Vagina (tissue), 2 donors: ENCODE results near the gene ZSWIM2. TPM values are rescaled to one million over a fixed set of nuclear protein-coding genes. Genes with fewer than 3 reads are reported as not detected.

Experiments
- DNase-seq, 2 donors: peaks; one replicate each; pipeline ENCODE4 v3.0.0-alpha.2; 2017; ENCODE audit errors: extremely low spot score in 2 of 2
- H3K27ac ChIP-seq: fragments of 200-600 bp; sonication (generic); one replicate; pipeline ENCODE4 v1.5.1; 2019
- H3K27me3 ChIP-seq: fragments of 200-600 bp; sonication (generic); one replicate; pipeline ENCODE4 v1.5.1; 2019
- H3K36me3 ChIP-seq, 2 donors: fragments of 200-600 bp; sonication (generic); one replicate each; pipeline ENCODE4 v1.5.1; 2017 to 2019
- H3K4me1 ChIP-seq: fragments of 200-600 bp; sonication (generic); one replicate; pipeline ENCODE4 v1.5.1; 2019
- H3K4me3 ChIP-seq, 2 donors: fragments of 200-600 bp; sonication (generic); 1 replicate in 1 of 2; 2 replicates in 1 of 2; pipeline ENCODE4 v1.5.1; 2016 to 2019
- H3K9me3 ChIP-seq: fragments of 200-600 bp; sonication (generic); one replicate; pipeline ENCODE4 v1.5.1; 2019
- CTCF ChIP-seq, 3 experiments: fragments of 450-650 bp in 2 of 3; fragments of 200-600 bp in 1 of 3; sonication (generic) in 1 of 3; IDR thresholded peaks; one replicate each; pipeline ENCODE4 v1.5.1; 2017 to 2019; ENCODE audit warnings: antibody characterized with exemption in 3 of 3, mild to moderate bottlenecking in 2 of 3, moderate library complexity in 2 of 3
- POLR2A ChIP-seq, 2 donors: fragments of 450-650 bp; IDR thresholded peaks; one replicate each; pipeline ENCODE4 v1.6.1; 2017; ENCODE audit warnings: antibody characterized with exemption in 2 of 2, mild to moderate bottlenecking in 2 of 2, moderate library complexity in 2 of 2
- POLR2AphosphoS5 ChIP-seq, 2 donors: sonication (generic); formaldehyde crosslinking; IDR thresholded peaks; one replicate each; pipeline ENCODE4 v1.9.0; 2017; ENCODE audit warnings: antibody characterized with exemption in 2 of 2, mild to moderate bottlenecking in 2 of 2, low read depth in 1 of 2; ENCODE audit not compliant: insufficient read depth in 1 of 2
- intact Hi-C: fragments of 100-400 bp; cut with DNase I; formaldehyde crosslinking; loops from one replicate; pipeline ENCODE4 v1.15.1; 2023
- total RNA-seq: library from RNA; depleted of rRNA; stranded (reverse); fragments of >200 nt; gene quantifications from one replicate; pipeline ENCODE4 v1.2.3, GENCODE V29; 2016

Gene ZSWIM2
- total RNA-seq, 1 donor from 2014 or later: not detected

DNA sequence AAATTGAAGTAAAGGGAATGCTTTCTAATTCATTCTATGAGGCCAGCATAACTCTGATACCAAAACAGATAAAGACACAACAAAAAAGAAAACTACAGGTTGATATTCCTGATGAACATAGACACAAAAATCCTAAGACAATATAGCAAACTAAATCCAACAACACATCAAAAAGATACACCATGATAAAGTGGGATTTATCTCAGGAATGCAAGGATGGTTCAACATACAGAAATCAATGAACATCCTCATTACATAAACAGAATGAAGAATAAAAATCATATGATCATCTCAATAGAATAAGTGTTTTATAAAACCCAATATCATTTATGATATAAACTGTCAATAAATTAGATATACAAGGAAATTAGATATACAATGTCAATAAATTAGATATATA, 65.7 kb downstream of the ZSWIM2 start:
- no peak overlapping the region for H3K27ac ChIP-seq
- intact Hi-C loops: no loop called here
- no peak for DNase-seq
- TF ChIP-seq POLR2AphosphoS5 (IDR thresholded peaks at IDR 0.05; ENCODE audit: insufficient read depth in 1 of 2, low read depth in 1 of 2): no peak
- no peaks in the 10 kb centered on the region for H3K4me1 ChIP-seq
- no peaks in the 10 kb centered on the region for H3K9me3 ChIP-seq
- H3K27me3 ChIP-seq: no peaks in the 10 kb centered on the region
- no peaks in the 10 kb centered on the region for H3K36me3 ChIP-seq
- H3K4me3 ChIP-seq: no peak overlapping the region

- intact Hi-C loops: no loop called here
- no peaks in the 10 kb centered on the region for H3K4me1 ChIP-seq
- TF ChIP-seq POLR2AphosphoS5 (IDR thresholded peaks at IDR 0.05; ENCODE audit: insufficient read depth in 1 of 2, low read depth in 1 of 2): no peak
- TF ChIP-seq CTCF (IDR thresholded peaks at IDR 0.05): no peak
- TF ChIP-seq POLR2A (IDR thresholded peaks at IDR 0.05): no peak
- DNase-seq: no peak
- H3K9me3 ChIP-seq: no peaks in the 10 kb centered on the region
- no peak overlapping the region for H3K27ac ChIP-seq
- no peaks in the 10 kb centered on the region for H3K27me3 ChIP-seq
- no peaks in the 10 kb centered on the region for H3K36me3 ChIP-seq
- H3K4me3 ChIP-seq: no peak overlapping the region
These were observed 68.2 kb downstream of the ZSWIM2 start for GRCh38 chr2:186780701-186781316.

Other genes with a start within 250 kb of the ZSWIM2 start
- 10.8 TPM for gene FAM171B, start 155.1 kb downstream of the ZSWIM2 start, total RNA-seq